Measurements from ENCODE around the gene IRF5. TPM values are rescaled to one million over a fixed set of nuclear protein-coding genes. Genes with fewer than 3 reads are reported as not detected.

The IRF5 gene
- total and polyA plus RNA-seq, 12 donors: 0.83 to 25.9 (median 10.9) TPM

GRCh38 chr7:128947854-128948253 lies 10.1 kb downstream of the IRF5 start:
- Histone ChIP-seq H3K27me3 (no peaks in the 10 kb centered on the region), H3K36me3 (replicated peaks in 1 of 2) (no peaks in the 10 kb centered on the region), H3K9me3 (replicated peaks in 1 of 3) (no peaks in the 10 kb centered on the region), H3K4me1 (replicated peaks in 1 of 2) (peaks cover 3 to 8% of the 10 kb centered on the region in 2 donors), H3K4me3 (no peak overlapping the region), H3K27ac (no peak overlapping the region)
- TF ChIP-seq POLR2A (IDR thresholded peaks at IDR 0.05) (no peak), CTCF (IDR thresholded peaks at IDR 0.05) (no peak)
- WGBS, 4 donors: 70 to 75% (median 73%) methylated on average over 7 to 9 of the region's 9 CpGs; no CpG with 5 or more reads in 1 of the 4 donors
- intact Hi-C loops (cut with DNase I): no loop called here
- DNase-seq: peak in 6 of 7 donors; percentile 23 to 71 (median 50)

DNA sequence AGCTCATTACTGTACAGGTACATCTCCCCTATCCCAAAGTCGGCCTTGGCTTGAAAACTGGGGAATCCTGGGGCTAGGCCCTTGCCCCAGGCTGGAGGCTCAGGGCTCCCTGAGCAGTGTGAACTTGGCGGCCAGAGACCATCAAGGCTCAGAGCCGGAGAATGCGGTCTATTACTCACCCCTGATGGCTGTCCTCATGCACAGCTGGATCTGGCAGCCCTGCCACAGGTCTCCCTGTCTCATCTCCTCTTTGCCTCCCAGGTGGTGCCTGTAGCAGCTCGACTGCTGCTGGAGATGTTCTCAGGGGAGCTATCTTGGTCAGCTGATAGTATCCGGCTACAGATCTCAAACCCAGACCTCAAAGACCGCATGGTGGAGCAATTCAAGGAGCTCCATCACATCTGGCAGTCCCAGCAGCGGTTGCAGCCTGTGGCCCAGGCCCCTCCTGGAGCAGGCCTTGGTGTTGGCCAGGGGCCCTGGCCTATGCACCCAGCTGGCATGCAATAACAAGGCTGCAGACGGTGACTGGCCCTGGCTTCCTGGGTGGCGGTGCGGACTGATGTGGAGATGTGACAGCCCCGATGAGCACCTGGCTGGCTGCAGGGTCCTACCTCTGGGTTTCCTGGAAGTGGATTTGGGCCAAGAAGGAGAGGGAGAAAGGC lies 10.7 kb downstream of the IRF5 start:
- intact Hi-C loops (cut with DNase I): no loop called here
- DNase-seq: peak in 1 of 7 donors; percentile 48
- H3K4me3 ChIP-seq: no peak overlapping the region
- 76 to 86% (median 79%) methylated on average over 8 to 12 of the region's 12 CpGs for WGBS, 4 donors
- H3K9me3 ChIP-seq (replicated peaks in 1 of 3): no peaks in the 10 kb centered on the region
- no peaks in the 10 kb centered on the region for H3K36me3 ChIP-seq (replicated peaks in 1 of 2)
- TF ChIP-seq POLR2A (IDR thresholded peaks at IDR 0.05) (no peak), CTCF (IDR thresholded peaks at IDR 0.05) (no peak)
- no peaks in the 10 kb centered on the region for H3K27me3 ChIP-seq
- H3K27ac ChIP-seq: peak overlapping the region in 1 of 5 donors; percentile 16
- H3K4me1 ChIP-seq (replicated peaks in 1 of 2): peaks cover 3 to 8% of the 10 kb centered on the region in 2 donors

GRCh38 chr7:128948976-128949760 lies 11.4 kb downstream of the IRF5 start:
- TF ChIP-seq CTCF (IDR thresholded peaks at IDR 0.05): no peak
- no peak for TF ChIP-seq POLR2A (IDR thresholded peaks at IDR 0.05)
- WGBS, 4 donors: 87 to 92% (median 91%) methylated on average over 2 to 4 of the region's 4 CpGs
- H3K9me3 ChIP-seq (replicated peaks in 1 of 3): no peaks in the 10 kb centered on the region

GRCh38 chr7:128951296-128951695 lies 13.6 kb downstream of the IRF5 start:
- Histone ChIP-seq H3K9me3 (replicated peaks in 1 of 3) (no peaks in the 10 kb centered on the region), H3K4me3 (no peak overlapping the region), H3K36me3 (replicated peaks in 1 of 2) (peaks cover 0 to 26% of the 10 kb centered on the region in 2 donors), H3K27ac (no peak overlapping the region), H3K4me1 (replicated peaks in 1 of 2) (peaks cover 3 to 8% of the 10 kb centered on the region in 2 donors), H3K27me3 (no peaks in the 10 kb centered on the region)
- intact Hi-C loops (cut with DNase I): no loop called here
- no peak for TF ChIP-seq POLR2A (IDR thresholded peaks at IDR 0.05)
- no peak for TF ChIP-seq CTCF (IDR thresholded peaks at IDR 0.05)
- WGBS, 4 donors: 66 to 73% (median 70%) methylated on average over 5 of the region's 5 CpGs
- no peak for DNase-seq

More at GRCh38 chr7:128948976-128949760, 11.4 kb downstream of the IRF5 start:
- intact Hi-C loops (cut with DNase I): no loop called here
- peak in 2 of 7 donors; percentile 14 to 52 for DNase-seq
- H3K27me3 ChIP-seq: no peaks in the 10 kb centered on the region
- H3K4me1 ChIP-seq (replicated peaks in 1 of 2): peaks cover 3 to 8% of the 10 kb centered on the region in 2 donors
- peaks cover 0 to 7% of the 10 kb centered on the region in 2 donors for H3K36me3 ChIP-seq (replicated peaks in 1 of 2)
- H3K27ac ChIP-seq: peak overlapping the region in 1 of 5 donors; percentile 16
- H3K4me3 ChIP-seq: no peak overlapping the region
